GM19455 (cell line): ENCODE data around the gene ARMC2.
"Not testable (repeated sequence)": the region's sequence is repeated elsewhere in the genome, so short reads cannot be mapped to it uniquely, and the experiment has no call there.

Experiments
- ATAC-seq: cut with Tn5 transposase; IDR thresholded peaks from one replicate; pipeline ENCODE4 v1.9.1; 2021; ENCODE audit not compliant: unreplicated experiment

ARMC2 gene

DNA sequence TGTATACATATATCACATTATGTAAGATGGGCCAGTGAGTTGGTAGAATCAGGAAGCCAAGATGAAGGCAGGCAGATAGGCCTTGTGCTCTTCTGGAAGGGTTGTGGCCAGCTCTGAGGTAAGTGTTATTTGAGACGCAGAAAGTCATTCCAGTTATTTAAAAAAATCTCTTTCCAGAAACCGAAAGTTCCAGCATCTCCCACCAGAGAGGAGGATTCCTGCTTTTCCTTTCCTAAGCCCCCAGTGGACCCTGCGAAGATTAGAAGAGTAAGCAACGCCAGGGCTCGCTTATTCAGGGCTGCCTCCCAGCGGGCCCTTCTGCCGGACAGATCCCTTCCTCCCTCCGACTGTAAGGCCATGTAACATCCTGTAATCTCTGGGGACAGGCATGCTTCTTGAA, 20.4 kb downstream of the ARMC2 start:
- no peak for ATAC-seq

- no peak for ATAC-seq
Measured at GRCh38 chr6:108869876-108870275, 21.7 kb downstream of the ARMC2 start.

- no peak for ATAC-seq
Measured at GRCh38 chr6:108870357-108870756, 22.1 kb downstream of the ARMC2 start.

DNA sequence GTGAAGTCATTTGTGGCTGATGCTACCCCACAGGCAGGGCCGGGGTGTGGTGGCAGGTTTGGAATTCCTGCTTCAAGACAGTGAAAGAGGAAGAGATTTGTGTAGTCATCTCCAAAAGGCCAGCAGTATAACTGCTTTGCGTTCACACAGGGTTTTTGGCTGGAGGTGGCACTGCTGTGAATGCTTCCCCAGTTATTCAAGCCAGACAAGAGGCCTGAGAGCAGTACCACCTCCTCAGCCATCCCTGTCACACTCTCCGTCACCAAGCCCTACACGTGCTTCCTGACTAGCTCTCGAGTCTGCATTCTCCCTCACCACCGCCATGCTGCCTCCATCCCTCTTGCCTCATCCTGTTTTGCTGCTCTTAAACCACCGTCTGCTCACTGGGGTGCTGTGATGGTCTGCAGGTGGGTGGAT, 23.9 kb downstream of the ARMC2 start:
- ATAC-seq: no peak

DNA sequence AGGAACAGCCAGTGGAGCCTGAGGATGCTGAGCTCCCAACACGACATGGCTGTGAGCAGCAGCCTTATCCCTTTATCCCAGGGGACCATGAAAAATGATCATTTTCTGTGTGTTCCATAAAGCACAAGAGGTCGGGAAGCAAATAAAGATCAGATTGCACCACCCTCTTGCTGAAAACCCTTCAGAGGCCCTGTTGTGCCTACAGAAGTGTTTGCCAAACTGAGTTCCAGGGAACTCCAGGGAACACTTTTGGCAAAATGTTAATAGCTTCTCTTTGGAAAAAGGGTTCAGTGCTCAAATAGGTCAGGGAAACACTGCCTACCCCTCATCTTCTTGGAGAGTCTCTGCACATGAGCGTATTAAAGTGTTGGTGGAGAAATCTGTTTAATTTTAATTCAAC, 24.4 kb downstream of the ARMC2 start:
- no peak for ATAC-seq

DNA sequence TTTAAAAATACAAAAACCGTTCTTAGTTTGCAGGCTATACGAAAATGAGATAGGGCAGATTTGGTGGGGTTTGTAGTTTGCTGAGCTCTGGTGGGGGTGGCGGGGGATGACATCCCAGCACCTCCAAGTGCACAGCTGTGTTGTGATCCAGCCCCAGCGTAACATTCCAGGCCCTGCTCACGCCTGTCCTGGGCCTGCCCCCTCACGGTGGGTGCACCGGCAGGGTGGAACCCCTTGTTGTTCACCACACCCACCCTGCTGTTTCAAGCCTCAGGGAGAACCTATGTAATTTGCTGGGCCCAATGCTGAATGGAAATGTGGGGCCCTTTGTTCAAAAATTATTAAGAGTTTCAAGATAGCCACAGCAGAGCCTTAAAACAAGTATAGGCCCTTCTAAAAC, 25.0 kb downstream of the ARMC2 start:
- ATAC-seq: no peak

DNA sequence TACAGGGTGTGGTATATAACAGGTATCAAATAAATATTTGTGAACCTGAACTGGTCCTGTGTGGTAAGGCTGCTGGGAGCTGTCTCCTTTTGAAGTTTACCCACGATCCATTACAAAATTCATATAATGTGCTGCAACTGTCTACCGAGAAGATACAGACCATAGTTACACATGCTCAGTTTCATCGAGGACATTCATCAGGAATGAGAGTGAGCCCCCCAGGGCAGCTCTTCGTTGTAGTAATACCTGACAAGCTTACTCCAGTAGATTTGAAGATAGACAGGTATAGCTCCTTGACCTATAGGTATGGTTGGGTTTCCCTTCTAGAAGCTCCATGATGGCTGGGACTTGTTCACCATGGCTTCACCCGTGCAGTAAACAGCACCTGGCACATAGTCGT, 25.7 kb downstream of the ARMC2 start:
- no peak for ATAC-seq

DNA sequence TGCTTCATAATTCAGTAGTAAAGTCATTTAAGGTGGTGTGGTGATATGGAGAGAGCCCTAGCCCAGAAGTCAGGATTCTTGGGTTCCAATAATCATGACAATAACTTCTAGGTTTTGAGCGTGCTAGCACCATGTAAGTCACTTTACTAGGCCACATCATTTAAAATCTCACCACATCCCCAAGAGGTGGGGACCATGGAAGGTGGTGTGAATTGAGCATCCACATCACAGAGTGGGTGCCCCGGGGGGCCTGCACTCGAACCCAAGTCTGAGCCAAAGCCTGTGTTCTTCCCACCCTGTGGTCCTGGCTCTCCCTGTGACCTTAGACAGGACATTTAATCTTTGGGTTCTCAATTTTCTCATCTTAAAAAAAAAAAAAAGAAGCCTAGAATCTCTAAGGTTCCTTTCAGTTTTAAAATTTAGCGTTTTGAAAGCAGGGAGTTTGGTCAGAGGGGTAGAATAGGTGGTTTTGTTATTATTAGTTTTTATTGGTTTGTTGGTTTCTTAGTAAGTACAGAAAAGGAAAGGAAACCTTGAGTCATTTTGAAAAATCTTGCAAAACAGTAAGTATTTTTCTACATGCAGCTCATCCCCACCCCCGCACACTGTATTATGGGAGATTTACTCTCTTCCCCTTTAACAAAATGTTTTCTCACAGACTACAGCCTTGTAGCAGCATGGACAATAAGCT, 26.4 kb downstream of the ARMC2 start:
- ATAC-seq: peak; percentile 93

GRCh38 chr6:108875161-108875555, 26.9 kb downstream of the ARMC2 start:
- ATAC-seq: peak; percentile 20

- no peak for ATAC-seq
Measured at GRCh38 chr6:108877046-108877751, 29.0 kb downstream of the ARMC2 start.

DNA sequence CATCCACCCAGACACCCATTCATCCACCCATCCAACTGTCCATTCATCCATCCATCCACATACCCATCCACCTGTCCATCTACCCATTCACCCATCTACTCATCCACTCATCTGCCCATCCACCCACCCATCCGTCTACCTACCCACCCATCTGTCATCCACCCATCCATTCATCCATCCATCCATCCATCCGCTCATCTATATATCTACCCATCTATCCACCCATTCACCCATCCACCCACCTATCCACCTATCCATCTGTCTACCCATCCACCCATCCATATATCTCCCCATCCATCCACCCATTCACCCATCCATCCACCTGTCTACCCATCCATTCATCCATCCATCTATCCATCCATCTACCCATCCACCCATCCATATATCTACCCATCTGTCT, 30.7 kb downstream of the ARMC2 start:
- ATAC-seq: no peak

DNA sequence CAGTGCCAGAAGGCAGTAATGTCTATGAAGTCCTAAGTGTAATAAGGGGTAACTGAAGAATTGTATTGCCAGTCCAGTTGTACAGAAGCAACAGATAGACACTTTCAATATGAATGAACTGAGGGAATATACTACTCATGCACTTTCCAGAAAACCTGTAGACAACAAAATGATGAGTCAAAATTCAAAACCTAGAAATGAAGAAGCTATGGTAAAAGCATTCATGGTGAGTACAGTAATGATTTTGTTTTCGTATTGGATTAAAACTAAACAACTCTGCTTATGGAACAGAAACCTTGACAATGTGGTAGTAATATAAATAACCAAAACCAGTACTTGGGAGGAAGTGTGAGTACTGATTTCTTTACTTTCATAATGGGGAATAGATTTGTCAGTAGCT, 35.0 kb downstream of the ARMC2 start:
- peak; percentile 91 for ATAC-seq

GRCh38 chr6:108884211-108885059, 36.2 kb downstream of the ARMC2 start:
- ATAC-seq: no peak

- no peak for ATAC-seq
Measured at GRCh38 chr6:108888052-108888451, 39.8 kb downstream of the ARMC2 start.

DNA sequence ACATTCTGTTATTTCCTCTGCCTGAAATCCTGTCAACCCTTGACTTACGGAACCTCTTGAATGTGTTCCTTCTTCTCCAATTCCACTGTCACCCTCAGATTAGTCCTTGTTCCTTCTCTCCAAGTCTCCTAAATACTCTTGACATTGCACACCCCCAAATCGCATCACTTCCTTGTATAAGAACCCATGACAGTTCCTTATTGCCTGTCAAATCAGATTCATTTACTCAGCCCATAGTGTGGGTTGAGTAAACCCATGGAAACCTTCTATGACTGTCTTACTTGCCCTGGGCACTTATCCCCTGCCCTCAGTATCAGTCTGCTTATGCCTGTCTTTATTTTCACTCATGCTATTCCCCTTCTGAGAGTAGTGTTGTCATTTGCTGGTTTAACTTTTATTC, 40.5 kb downstream of the ARMC2 start:
- no peak for ATAC-seq

DNA sequence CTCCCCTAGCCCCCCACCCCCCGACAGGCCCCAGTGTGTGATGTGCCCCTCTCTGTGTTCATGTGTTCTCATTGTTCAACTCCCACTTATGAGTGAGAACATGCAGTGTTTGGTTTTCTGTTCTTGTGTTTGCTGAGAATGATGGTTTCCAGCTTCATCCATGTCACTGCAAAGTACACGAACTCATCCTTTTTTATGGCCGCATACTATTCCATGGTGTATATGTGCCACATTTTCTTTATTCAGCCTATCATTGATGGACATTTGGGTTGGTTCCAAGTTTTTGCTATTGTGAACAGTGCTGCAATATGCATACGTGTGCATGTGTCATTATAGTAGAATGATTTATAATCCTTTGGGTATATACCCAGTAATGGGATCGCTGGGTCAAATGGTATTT, 42.7 kb downstream of the ARMC2 start:
- ATAC-seq: not testable (repeated sequence)

GRCh38 chr6:108895571-108895970, 47.3 kb downstream of the ARMC2 start:
- no peak for ATAC-seq

- no peak for ATAC-seq
Measured at GRCh38 chr6:108896111-108896661, 48.0 kb downstream of the ARMC2 start.

DNA sequence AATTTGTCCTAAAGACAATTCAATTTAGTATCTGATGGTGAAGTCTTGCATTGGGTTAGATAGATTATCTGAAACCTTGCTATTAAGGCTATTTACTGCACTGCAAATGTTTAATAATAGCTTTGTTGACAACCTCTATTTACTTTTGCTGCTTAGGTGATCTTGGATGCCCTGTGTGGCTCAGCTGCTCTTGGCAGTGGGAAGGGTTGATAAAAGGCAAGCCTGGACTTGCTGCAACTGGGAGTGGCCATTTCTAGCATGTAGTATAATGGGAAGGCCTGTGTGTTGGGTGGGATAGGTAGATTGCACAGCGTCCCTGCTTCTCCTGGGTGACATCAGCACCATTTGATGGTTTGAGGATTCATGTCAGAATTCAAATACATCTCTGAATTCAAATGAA, 49.1 kb downstream of the ARMC2 start:
- no peak for ATAC-seq

- no peak for ATAC-seq
Measured at GRCh38 chr6:108902382-108902792, 54.2 kb downstream of the ARMC2 start.

DNA sequence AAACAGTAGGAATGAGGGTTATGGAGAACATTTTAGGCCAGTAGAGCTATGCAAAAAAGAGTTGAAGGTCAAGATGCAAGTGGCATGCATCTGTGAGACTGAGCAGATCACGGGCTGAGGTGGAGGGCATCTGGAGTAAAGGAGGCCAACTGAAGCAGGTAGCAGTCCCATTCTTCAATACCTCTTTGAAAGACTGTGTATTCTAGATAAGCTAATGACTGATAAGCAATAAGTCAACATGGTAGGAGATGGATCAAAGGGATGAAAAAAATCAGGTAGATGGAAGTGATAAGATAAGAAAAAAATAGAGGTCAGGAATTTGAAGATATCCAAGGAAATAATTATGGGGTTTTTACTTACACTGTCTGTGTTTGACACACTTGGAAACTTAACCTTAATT, 55.6 kb downstream of the ARMC2 start:
- no peak for ATAC-seq

GRCh38 chr6:108904741-108905140, 56.5 kb downstream of the ARMC2 start:
- ATAC-seq: peak; percentile 94
